NCI-H1048 (cell line): ENCODE results near the gene IGSF5.
"Not testable (repeated sequence)": the region's sequence is repeated elsewhere in the genome, so short reads cannot be mapped to it uniquely, and the experiment has no call there.

Experiments
- DNase-seq: peaks from one replicate; lab custom pipeline; 2025; lab: John Stamatoyannopoulos, UW

IGSF5 gene

DNA sequence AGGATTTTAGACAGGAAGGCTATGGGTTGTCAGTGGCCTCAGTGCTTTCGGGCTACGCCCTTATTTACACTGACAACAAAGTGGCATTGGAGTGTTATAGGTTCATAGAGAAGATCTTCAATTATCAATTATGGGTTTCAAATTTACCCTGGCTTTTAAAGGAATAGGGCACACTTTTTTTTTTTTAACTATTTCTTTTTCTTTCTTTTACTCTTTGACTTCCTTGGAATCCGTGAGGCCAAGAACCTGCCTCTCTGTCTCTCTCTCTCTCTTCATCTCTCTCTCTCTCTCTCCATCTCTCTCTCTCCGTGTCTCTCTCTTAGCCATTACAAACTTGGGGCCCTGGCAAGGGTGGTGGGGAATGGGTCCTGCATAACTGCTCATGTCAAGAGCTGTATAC is at the start of gene IGSF5:
TSS of gene IGSF5 (plus strand) at position 301 of the 400 bp plus-strand sequence. CDS start 327 bp downstream, outside the sequence.
- DNase-seq: not testable (repeated sequence)

DNA sequence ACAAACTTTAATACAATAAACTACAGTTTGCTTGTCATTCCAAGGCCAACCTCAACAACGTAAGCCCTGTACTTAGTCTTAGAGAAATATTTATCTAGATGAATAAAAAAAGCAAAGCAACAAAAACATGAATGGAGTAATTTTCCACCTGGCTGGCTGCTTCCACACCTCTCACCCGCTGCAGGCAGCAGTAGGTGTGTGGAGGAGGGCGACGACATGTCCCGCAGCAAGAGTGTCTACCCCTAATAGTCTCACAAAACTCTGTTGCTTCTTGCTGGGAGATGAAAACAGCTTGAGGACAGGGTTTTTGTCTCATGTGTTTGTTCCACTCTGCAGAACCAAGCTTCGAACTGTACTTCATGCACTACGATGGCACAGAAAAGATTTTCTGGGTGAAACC is 48.8 kb upstream of the IGSF5 start:
- DNase-seq: no peak

DNA sequence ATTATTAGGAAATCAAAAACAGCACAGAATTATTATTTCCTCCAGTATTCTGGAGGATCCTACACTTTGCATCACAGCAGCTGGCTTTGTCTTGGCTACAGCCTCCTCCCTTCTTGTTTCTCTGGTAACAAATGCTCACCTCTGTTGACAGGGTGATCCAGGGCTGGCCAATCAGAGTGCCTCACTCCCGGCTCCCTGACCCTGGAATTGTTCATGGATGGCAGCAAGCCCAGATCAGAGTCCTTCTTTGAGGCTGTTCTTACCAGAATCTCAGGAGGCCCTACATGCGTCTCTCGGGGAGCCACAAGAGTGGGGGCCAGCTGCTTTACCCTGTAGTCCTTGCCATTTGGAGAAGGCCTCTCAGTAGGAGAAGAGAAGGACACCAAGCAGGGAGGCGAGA is 48.4 kb upstream of the IGSF5 start:
- no peak for DNase-seq

DNA sequence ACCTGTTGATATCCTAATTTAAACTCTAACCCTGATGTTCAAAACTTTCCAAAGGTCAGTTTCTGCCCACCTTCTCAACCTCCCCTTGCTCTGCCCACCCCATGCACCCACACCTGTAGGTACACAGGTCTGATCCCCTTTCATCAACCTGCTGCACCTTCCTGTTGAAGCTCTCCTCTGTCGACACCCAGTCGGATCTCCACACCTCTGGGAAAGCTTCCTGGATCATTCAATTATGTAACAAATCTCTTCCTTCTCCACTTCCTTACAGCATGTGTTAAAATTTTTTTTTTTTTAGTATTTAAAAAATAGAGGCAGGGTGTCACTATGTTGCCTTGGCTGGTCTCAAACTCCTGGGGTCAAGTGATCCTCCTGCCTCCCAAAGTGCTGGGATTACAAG is 44.7 kb upstream of the IGSF5 start:
- no peak for DNase-seq

DNA sequence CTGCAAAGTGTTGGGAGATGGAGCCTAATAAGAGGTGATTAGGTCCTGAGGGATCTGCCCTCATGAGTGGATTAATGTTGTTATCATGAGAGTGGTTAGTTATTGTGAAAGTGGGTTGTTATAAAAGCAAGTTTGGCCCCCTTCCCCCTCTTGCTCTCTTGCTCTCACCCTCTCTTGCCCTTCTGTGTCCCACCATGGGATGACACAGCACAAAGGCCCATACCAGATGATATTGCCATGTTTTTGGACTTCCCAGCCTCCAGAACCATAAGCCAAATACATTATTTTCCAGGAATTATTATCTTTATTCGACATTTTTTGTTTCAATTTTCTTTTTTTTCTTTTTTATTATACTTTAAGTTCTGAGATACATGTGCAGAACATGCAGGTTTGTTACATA is 41.4 kb upstream of the IGSF5 start:
- no peak for DNase-seq

DNA sequence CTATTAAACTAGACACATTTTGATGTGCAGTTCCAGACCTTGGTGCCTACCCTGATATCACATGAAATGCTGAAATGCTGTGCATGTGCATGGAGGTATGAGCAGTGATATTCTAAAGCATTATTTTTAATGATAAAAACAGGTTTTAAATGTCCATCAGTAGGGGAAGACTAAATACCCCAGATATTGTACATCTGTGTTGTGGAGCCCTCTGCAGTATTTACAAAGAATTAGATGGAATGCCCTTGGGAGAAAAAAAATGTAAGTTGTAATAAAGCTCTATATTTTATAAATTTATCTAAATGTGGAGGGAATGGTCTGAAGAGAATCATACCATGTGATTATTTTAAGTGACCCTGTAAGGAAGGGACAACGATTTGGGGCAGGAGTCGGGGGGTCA is 39.1 kb upstream of the IGSF5 start:
- DNase-seq: no peak

DNA sequence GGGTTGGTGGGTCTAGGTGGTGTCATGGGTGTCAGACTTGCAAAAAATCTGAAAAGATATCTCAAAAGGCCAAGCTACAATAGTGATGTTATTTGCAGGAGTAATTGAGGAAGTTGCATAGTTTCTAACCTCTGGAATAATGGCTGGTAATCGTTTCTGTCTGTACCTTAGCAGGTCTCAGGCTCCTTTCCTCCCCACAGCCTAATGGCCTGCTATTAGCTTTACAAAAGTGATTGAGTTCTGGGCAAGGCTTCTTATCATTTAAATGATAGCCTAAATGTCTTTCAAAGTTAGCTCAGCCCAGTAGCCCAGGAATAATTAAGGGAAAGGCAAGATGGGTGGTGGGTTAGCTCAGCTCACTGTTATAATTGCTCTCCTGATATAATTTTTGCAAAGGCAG is 37.7 kb upstream of the IGSF5 start:
- DNase-seq: no peak

DNA sequence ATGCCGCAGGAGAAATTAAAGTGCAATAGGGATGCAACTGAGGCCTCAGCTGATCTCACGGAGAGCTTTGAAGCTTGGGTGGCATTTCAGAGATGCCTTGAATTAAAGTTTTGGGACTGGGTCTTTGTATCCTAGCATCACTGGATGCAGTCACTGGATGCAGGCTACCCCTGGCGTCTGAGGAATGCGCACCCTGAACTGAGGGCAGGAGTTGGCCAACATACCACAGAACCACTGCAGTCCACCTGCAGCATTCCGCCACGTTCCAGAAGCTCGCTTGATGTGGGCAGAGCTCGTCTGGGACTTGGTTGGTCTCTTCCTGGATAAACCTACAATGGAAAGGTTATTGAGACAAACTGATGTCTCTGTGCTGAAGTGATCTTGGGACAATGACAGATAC is 34.1 kb upstream of the IGSF5 start:
- no peak for DNase-seq

DNA sequence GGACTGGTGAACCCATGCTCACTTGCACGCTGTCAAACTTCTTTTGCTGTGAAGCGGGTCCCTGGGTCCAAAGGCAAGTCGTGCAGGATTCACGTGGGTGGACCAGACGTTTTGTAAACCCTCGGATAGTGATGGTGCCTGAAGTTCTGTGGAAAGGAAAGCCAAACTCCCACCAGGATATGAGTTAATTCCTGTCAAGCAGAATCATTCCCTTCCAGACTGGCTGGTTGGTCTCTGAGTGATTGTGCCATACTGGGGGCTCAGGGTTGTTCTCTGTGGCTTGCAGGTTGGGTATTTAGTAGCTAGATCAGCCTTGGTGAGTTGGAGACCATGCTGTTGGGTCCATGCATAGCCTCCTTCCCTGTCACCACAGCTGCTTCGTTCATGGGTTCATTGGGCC is 32.7 kb upstream of the IGSF5 start:
- no peak for DNase-seq

DNA sequence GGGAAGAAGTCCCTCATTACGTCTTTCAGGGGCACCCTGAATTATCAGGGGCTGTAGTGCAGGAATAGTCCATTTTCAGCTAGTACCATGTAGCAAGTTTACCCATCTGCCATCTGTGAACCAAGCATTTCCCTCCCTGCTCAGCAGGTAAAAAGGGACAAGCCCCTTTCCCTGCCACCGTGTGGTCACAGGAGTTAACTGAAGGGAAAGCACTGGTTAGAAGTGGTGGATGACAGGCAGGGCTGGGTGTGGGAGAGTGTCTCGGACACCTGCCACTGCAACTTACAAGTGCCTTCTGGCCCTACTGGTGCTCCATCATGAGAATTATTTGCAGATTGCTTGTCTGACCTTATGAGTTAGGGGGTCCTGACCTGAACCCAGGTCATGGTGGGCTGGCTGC is 32.0 kb upstream of the IGSF5 start:
- DNase-seq: no peak

DNA sequence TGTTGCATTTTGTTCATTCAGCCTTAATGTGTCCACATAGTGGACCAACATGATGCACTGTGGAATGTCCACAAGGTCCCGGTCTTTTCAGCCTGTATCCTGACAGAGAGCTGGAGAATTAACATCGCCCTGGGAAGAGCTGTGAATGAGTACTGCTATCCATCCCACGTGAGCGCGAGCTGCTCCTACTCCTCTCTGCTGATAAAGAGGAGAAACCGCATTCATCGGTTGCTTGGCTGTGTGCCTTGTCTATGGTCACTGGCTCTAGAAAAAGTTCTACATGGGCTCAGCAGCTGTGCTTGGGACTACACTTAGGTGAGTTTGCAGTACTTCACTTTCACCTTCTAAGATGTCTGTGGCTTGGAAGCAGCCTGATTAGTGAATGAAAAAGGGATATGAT is 31.1 kb upstream of the IGSF5 start:
- DNase-seq: no peak

DNA sequence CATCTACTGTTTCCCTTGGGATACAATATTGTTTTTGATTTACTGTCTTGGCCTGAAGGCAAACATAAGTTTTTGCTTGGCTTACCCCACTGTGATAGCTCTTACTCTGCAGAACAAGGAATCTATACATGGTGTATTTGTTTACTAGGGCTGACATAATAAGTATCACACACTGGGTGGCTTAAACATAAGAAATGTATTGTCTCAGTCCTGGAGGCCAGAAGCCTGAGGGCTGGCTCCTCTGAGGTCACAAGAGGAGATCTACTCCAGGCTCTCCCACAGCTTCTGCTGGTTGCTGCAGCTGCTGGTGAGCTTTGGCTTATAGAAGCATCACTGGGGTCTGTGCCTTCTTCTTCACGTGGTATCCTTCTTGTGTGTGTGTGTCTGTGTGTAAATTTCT is 30.7 kb upstream of the IGSF5 start:
- DNase-seq: no peak

DNA sequence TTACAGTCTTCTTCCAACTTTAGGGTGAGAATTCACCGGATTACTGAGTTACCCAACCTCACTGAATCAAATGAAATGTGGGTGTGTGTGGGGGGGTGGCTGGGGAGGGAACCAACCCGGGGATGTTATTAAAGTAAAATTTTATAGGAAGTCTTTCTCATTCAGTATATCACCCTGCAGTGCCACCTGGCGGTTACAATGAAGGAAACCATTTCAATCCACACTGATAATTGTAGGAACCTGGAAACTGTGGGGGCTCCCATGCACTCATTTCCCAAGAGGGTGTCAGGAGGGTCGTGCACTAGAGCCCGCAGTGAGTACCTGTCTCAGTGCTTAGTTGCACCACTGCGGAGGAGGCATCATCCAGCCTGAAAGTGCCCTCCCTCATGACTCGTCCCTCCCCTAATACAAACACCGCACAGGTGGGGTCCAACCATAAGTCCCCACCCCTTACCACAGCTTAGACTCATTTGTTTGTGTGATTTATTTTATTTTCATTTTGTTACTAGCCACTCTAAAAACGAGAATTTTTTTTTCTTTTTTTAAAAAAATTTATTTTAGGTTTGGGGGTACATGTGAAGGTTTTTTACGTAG is 29.1 kb upstream of the IGSF5 start:
- DNase-seq: no peak

DNA sequence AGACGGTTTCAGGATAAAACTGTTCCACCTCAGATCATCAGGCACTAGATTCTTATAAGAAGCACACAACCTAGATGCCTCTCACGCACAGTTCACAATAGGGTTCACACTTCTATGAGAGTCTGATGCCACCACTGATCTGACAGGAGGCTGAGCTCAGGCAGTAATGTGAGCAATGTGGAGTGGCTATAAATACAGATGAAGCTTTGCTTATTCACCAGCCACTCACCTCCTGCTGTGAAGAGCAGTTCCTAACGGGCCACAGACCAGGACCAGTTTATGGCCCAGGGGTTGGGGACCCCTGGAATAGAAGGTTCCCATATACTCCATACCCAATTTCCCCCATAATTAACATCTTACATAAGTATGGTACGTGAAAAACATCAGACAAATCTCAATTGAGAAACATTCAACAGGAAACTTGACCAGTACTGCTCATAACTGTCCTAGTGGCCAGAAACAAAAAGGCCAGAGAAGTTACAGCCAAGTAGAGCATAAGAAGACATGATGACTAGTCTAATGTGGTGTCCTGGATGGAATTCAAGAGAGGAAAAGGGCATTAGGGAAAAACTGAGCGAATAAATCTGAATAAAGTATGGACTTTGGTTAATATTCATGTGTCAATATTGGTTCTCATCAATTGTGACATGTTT is 24.7 kb upstream of the IGSF5 start:
- DNase-seq: no peak

DNA sequence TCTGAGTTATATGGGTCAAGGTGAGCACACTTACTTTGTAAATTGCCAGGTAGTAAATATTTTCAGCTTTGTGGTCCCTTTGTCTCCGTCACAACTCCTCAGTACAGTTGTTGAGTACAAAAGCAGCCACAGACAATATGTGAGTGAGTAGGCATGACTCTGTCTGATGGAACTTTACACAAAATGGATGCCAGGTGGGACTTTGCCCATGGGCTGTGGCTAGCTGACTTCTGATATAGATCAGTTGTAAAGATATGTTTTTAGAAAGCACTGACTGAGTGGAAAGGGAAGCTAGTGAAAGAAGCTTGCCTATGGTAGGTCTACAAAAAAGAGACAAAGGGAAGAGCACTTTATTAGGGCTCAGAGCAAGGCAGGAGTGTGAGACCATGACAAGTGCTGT is 23.1 kb upstream of the IGSF5 start:
- DNase-seq: no peak

DNA sequence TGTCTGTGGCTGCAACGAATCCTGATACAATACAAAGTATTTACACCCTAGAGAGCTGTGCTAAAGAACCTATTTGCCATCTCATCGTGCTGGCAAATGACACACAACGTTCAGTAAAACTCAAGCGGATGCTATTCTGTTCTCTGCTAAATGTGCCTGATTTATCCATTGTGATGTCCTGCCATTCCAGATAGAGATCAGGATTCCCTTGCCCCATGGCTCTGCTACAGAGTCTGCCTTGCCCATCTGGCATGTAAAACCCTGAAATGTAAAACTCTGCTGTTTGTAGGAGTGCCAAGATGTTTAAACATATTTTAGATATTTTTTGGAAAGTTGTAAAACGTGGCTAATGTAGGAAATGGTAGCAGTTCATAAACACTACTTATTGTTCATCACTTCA is 20.0 kb upstream of the IGSF5 start:
- no peak for DNase-seq

DNA sequence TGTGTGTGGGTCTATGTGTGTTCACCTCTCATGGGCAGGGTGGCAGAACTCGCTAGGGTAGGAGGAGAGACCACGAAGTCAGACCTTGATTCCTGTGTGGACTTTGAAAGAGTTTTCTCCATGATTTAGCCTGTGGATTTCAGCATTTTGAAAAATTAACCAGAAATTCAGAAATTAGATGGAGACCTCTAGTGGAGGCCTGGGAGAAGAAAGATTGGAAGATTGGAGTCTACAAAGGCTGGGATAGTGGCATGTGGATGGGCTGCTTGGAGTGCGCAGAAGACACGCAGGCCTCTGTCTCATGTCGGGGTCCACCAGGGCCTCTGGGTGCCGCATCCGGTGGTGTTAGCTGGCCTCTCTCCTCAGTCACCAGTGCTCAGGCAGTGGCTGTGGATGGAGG is 18.9 kb upstream of the IGSF5 start:
- DNase-seq: no peak

DNA sequence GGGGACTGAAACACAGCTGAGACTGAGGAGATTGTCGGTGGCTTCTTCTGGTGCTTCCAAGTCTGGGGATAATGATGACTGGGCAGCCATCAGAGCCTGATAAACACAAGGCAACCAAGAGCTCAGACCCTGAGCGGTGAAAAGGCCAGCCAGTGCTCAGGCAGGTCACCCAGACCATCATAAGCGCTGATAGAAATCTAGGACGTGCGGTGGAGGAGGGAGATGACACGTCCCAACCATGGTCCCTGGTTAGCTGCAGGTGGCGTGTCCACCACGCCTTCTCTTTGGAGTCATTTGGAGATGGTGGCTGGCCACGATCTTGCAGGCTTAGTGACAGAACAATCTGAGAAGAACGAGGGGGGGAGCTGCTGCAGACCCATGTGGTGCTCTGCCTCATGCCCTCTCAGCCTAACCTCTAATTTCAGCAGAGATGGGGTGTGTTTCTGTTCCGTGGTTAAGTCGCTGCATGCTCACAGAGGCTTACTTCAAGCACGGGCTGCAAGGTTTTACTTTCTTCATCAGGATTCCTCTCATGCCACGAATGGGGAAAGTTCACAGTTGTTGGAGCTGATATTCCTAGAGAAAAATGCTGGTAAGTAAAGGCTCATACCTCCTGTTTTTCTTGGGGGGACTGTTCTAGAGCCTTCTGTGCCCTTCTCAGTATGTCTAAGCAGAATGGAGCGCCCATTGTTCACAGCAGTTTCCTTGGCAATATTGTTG is 17.4 kb upstream of the IGSF5 start:
- no peak for DNase-seq

DNA sequence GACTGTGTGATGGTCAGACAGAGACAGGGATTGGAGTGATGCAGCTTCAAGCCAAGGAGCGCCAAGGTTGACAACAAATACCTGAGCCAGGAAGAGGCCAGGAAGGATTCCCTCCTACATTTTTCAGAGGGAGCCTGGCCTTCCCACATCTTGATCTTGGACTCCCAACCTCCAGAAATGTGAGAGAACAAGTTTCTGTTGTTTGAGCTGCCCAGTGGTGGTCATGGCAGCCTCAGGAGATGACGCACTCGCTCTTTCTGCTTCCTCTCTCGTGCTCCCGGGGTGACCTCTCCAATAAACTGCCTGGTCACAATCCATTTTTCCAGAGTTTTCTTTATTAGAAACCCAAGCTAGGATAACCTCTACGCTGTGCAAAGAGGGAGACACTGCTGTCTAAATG is 16.6 kb upstream of the IGSF5 start:
- no peak for DNase-seq

DNA sequence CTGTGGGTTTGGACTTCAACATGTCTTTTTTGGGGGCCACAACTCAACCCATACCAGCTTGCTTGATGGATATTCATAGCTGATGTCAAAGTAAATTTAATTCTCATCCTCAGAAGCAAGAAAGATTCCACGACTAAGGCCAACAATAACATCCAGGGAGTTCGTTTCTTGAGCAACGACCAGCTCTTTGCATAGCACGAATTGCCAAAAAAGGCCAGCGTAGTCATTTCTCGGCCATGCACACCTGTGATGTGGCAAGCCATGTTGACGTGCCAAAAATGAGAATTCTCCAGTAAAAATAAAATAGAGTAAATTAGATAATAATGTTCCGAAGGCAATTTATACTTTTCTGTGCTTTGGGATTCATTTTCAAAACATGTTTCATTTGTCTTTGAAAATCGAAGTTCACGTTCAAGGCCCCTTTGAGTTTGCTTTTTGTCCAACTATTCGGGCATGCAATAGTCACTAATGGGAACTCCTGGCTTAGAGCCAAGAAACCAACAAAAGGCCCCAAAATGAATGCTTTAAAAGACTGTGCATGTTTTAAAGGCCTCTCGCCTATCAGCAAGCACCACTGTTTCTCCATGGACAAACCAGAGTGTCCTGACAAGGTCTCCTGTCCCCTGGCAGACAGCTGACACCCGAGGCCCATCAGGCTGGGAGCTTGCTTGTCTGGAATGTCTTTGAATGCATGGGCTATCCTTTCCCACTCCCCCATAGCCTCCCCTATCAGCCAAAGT is 14.4 kb upstream of the IGSF5 start:
- DNase-seq: no peak

DNA sequence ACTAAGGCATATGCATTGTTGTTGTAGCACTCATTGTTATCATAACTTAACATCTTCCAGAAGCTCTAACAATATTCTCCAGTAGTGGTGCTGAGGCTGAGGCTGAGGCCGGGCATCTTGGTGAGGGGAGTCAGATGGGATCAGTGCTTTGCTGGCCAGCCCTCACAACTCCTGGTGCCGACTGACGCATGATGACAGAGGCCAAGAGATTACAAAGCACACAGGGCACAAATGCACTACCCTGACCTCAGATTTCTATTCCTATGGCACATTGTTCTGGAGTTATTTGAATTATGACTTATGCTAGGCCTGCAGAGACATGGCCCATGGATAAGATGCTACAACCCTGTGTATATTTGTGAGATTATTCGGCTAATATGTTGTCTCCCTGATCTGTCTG is 8.3 kb upstream of the IGSF5 start:
- no peak for DNase-seq

DNA sequence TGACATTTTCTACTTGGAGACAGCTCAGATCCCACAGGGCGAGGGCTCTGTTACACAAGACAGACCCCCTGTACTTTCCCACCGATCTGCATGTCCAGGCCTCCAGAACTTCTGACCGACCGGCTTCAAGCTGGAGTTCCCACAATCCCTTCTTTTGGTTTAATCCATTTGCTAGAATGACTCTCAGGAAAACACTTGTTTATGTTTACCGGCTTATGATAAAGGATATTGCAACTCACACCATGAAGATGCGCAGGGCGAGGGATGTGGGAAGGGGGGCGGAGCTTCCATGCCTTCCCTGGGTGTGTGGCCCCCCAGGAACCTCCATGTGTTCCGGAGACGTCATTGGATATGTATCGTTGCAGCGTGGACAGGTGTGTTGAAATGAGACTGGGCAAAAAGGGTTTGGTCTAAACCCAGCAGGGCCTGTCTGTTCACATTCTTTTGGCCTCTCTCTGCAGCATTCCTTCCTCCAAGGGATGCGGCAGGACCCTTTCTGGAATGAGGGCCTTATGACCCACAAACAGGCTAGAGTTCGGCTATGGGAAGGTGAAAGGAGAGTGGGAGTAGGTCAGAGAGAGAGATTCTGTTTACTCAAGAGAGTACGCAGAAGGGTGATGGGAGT is 7.5 kb upstream of the IGSF5 start:
- DNase-seq: no peak

DNA sequence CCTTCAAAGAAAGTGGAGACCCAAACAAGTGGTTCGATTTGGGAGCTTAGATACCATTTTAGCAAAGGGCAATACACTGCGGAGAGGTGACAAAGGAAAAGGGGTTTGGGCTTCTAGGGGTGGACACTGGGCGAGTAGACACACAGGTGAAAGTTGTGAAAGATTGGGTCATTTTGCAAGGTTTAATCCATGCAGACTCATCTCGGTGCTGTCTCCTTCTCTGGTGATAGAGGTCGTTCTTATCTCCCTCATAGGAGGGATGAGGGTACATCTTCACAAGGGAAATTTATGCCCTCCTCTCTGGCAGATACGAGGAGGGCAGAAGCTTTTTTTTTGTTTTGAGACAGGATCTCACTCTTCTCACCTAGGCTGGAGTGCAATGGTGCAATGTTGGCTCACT is 6.4 kb upstream of the IGSF5 start:
- DNase-seq: no peak
